SK-N-SH treated with all-trans-retinoic acid at 6 μM for 48 hours (cell line): ENCODE results near the gene RAET1E.
"Not testable (repeated sequence)": the region's sequence is repeated elsewhere in the genome, so short reads cannot be mapped to it uniquely, and the experiment has no call there.

Experiments
- BACH2 ChIP-seq: fragments of 250-450 bp; sonication (Bioruptor Pico); IDR thresholded peaks from 2 replicates; pipeline ENCODE4 v1.9.0; 2021; ENCODE audit warnings: mild to moderate bottlenecking, borderline replicate concordance
- TF ChIP-seq, protein P1 (sequence below): fragments of 250-450 bp; sonication (Bioruptor Pico); IDR thresholded peaks from 2 replicates; pipeline ENCODE4 v1.5.1; 2020; ENCODE audit warnings: low read depth, mild to moderate bottlenecking, moderate library complexity

- TF ChIP-seq, protein P1, sequence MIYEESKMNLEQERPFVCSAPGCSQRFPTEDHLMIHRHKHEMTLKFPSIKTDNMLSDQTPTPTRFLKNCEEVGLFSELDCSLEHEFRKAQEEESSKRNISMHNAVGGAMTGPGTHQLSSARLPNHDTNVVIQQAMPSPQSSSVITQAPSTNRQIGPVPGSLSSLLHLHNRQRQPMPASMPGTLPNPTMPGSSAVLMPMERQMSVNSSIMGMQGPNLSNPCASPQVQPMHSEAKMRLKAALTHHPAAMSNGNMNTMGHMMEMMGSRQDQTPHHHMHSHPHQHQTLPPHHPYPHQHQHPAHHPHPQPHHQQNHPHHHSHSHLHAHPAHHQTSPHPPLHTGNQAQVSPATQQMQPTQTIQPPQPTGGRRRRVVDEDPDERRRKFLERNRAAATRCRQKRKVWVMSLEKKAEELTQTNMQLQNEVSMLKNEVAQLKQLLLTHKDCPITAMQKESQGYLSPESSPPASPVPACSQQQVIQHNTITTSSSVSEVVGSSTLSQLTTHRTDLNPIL (CRISPR knock-in tag): not testable (repeated sequence)
- not testable (repeated sequence) for TF ChIP-seq BACH2 (CRISPR knock-in tag)
Observed at GRCh38 chr6:149938013-149938570, 40.2 kb upstream of the RAET1E start.
